ENCODE results near the gene ELP4.

GRCh38 chr11:31641477-31642062 lies 132.0 kb downstream of the ELP4 start:
- TF ChIP-seq JUNB (IDR thresholded peaks at IDR 0.05; ENCODE audit: unreplicated experiment), result no peak
- TF ChIP-seq, protein P1, sequence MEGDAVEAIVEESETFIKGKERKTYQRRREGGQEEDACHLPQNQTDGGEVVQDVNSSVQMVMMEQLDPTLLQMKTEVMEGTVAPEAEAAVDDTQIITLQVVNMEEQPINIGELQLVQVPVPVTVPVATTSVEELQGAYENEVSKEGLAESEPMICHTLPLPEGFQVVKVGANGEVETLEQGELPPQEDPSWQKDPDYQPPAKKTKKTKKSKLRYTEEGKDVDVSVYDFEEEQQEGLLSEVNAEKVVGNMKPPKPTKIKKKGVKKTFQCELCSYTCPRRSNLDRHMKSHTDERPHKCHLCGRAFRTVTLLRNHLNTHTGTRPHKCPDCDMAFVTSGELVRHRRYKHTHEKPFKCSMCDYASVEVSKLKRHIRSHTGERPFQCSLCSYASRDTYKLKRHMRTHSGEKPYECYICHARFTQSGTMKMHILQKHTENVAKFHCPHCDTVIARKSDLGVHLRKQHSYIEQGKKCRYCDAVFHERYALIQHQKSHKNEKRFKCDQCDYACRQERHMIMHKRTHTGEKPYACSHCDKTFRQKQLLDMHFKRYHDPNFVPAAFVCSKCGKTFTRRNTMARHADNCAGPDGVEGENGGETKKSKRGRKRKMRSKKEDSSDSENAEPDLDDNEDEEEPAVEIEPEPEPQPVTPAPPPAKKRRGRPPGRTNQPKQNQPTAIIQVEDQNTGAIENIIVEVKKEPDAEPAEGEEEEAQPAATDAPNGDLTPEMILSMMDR (conservative IDR thresholded peaks at IDR 0.05; ENCODE audit: low read depth in 2 of 2), result peak; percentile 78 to 88
- TF ChIP-seq, protein P2, sequence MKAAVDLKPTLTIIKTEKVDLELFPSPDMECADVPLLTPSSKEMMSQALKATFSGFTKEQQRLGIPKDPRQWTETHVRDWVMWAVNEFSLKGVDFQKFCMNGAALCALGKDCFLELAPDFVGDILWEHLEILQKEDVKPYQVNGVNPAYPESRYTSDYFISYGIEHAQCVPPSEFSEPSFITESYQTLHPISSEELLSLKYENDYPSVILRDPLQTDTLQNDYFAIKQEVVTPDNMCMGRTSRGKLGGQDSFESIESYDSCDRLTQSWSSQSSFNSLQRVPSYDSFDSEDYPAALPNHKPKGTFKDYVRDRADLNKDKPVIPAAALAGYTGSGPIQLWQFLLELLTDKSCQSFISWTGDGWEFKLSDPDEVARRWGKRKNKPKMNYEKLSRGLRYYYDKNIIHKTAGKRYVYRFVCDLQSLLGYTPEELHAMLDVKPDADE (IDR thresholded peaks at IDR 0.05), result no peak
- no peak for TF ChIP-seq EZH2 (IDR thresholded peaks at IDR 0.05; ENCODE audit: low read depth, unreplicated experiment)
- TF ChIP-seq, protein P3, sequence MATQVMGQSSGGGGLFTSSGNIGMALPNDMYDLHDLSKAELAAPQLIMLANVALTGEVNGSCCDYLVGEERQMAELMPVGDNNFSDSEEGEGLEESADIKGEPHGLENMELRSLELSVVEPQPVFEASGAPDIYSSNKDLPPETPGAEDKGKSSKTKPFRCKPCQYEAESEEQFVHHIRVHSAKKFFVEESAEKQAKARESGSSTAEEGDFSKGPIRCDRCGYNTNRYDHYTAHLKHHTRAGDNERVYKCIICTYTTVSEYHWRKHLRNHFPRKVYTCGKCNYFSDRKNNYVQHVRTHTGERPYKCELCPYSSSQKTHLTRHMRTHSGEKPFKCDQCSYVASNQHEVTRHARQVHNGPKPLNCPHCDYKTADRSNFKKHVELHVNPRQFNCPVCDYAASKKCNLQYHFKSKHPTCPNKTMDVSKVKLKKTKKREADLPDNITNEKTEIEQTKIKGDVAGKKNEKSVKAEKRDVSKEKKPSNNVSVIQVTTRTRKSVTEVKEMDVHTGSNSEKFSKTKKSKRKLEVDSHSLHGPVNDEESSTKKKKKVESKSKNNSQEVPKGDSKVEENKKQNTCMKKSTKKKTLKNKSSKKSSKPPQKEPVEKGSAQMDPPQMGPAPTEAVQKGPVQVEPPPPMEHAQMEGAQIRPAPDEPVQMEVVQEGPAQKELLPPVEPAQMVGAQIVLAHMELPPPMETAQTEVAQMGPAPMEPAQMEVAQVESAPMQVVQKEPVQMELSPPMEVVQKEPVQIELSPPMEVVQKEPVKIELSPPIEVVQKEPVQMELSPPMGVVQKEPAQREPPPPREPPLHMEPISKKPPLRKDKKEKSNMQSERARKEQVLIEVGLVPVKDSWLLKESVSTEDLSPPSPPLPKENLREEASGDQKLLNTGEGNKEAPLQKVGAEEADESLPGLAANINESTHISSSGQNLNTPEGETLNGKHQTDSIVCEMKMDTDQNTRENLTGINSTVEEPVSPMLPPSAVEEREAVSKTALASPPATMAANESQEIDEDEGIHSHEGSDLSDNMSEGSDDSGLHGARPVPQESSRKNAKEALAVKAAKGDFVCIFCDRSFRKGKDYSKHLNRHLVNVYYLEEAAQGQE (IDR thresholded peaks at IDR 0.05; ENCODE audit: unreplicated experiment), result no peak
- no peak for TF ChIP-seq POLR2AphosphoS5 (IDR thresholded peaks at IDR 0.05; ENCODE audit: low read depth)
- TF ChIP-seq EZH2phosphoT487 (IDR thresholded peaks at IDR 0.05; ENCODE audit: unreplicated experiment), result no peak
- no peak for TF ChIP-seq ZNF331 (CRISPR knock-in tag; IDR thresholded peaks at IDR 0.05; ENCODE audit: low read depth)
- no peak for TF ChIP-seq ZNF114 (CRISPR knock-in tag; IDR thresholded peaks at IDR 0.05)
